GM19438 (cell line): Measurements from ENCODE around the gene RCL1.

Experiments used
- ATAC-seq: cut with Tn5 transposase; IDR thresholded peaks from one replicate; pipeline ENCODE4 v1.9.1; 2021; ENCODE audit warnings: low read depth; ENCODE audit not compliant: unreplicated experiment

RCL1 gene

DNA sequence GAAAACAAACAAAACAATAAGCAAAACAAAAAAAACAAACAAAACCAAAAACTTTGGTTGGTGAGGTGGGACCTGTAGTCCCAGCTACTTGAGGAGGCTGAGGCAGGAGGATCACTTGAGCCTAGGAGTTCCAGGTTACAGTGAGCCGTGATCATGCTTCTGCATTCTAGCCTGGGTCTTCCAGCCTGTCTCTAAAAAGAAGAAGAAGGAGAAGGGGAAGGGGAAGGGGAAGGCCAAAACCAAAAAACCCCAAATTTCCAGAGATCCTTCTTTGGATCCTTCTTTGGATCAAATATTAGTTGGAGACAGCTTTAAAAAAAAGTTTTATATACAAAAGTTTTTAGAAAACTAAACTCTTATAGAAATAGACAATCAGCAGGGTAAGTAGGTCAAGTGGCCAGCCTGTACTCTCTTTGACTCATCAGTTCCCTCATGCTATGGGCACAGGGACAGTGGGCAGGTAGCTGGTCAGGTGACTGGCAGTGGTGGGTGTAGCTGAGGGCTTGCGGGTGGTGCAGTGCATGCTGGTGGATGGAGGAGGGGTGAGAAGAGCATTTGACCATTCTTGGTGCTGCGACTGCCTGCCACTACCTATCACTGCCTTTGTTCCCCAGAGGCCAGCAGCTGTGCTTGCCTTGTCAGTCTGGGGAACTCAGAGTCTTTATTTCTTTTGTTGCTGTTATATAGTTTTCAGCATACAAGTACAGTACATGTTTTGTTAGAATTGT is 12.6 kb downstream of the RCL1 start:
- ATAC-seq = no peak

GRCh38 chr9:4810565-4810964 is 17.8 kb downstream of the RCL1 start:
- no peak for ATAC-seq

GRCh38 chr9:4811824-4812223 is 19.1 kb downstream of the RCL1 start:
- no peak for ATAC-seq

GRCh38 chr9:4812858-4813257 is 20.1 kb downstream of the RCL1 start:
- ATAC-seq = no peak

DNA sequence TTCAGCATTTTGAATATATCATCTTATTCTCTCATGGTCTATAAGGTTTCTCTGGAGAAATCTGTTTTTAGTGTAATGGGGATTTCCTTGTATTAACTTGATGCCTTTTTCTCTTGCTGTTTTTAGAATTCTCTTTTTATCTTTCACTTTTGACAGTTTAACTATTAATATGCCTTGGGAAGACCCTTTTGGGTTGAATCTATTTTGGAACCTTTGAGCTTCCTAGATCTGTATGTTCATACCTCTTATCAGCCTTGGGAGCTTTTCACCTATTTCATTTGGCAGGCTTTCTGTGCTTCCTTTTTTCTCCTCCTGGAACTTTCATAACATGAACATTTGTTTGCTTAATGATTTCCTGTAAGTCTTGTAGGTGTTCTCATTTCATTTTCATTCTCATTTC is 22.2 kb downstream of the RCL1 start:
- peak; percentile 66 for ATAC-seq

- ATAC-seq = no peak
Observed at GRCh38 chr9:4815381-4815956, 22.7 kb downstream of the RCL1 start.

- no peak for ATAC-seq
Observed at GRCh38 chr9:4820168-4820567, 27.4 kb downstream of the RCL1 start.

- no peak for ATAC-seq
Observed at GRCh38 chr9:4821133-4821532, 28.4 kb downstream of the RCL1 start.

- no peak for ATAC-seq
Observed at GRCh38 chr9:4822057-4822456, 29.3 kb downstream of the RCL1 start.

- ATAC-seq = no peak
Observed at GRCh38 chr9:4826417-4827166, 33.8 kb downstream of the RCL1 start.

DNA sequence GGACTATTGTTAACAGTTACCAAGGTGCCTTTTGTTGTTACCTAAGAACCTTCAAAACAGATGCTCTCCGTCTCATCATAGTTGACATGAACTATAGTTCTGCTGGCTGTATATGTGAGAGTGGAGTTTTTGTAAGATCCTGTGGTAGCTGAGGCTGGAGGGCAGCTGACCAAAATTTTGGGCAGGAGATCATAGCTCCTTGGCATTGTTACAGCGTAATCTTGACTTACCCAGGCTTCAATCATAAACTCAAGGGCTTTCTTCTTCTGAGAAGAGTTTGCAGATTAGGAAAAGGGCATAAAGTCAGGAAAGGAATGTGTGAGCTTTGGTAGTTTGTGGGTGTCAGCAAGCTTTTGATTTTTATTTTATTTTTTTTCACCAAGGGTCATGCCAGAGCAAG is 34.5 kb downstream of the RCL1 start:
- ATAC-seq = no peak

DNA sequence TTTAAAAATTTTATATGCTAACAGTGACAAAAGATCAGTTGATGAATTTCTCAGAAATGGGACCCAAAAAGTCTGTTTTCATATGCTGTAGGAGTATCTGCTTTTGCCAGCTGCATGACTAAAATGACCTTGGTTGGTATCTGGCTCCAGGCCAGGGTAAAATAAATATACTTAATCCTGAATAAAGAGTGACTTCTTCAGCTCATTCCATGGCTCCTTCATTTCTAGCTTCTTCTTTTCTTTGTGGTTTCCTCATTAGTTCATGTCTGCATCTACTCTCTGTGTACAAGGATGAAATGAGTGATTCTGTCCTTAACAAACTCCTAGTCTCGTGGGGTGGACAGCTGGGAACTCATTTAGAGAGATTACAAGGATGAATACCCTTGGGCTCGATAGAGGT is 36.0 kb downstream of the RCL1 start:
- no peak for ATAC-seq

DNA sequence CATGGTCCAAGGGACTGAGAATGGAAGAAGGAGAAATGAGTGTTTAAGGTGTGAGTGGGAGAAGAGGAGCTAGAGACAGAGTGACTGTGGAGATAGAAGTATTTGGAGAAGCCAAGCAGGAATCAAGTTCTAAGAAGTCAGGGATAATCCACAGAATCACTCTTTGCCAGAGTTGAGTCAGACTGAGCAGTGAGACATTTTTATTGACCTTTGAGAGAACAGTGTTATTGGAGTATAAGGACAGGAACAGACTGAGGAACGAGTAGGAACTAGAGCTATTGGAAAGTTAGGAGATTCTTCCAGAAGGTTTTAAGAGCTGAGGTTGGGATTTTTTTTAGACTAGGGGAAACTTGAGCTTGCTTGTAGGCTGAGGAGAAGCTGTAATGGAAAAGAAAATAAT is 37.2 kb downstream of the RCL1 start:
- ATAC-seq = no peak

DNA sequence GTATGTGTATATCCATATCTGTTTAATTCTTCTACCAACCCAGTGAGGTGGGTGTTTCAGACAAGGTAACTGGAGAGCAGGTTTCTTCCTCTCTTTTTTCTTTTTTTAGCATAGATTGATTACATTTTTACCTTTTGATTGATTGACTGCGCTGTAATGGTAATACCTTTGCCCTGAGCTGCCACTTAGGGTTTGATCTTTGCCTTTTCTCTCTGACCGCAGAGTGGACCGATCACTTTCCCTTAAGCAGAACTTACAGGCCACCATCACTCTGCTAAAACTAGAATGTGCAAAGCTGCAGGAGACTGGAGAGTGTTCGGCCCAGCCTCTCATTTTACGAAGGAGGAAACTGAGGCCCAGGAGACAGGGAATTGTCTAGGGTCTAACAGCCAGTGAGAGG is 38.0 kb downstream of the RCL1 start:
- ATAC-seq = no peak

- ATAC-seq = no peak
Observed at GRCh38 chr9:4831119-4831518, 38.4 kb downstream of the RCL1 start.

GRCh38 chr9:4831944-4832343 is 39.2 kb downstream of the RCL1 start:
- no peak for ATAC-seq

- no peak for ATAC-seq
Observed at GRCh38 chr9:4832786-4833579, 40.2 kb downstream of the RCL1 start.

GRCh38 chr9:4833781-4834560 is 41.2 kb downstream of the RCL1 start:
- ATAC-seq = no peak

DNA sequence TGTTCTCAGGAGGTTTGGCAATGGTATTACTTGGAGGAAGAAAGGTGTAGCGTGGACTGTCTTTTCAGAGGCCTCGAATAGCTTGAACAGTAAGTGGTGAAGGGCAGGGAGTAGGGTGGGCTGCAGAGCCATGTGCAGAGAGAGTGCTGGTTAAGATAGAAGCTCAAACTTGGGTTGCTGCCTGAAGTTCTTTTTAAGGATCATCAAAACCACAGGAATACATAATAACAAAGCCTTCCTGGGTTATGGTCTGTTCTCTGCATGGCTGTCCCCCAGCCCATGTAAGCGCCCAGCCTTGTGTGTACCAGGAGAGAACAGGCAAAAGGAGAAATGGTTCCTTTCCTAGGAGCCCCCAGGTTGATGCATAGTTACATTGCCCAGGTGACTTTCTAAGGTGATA is 43.9 kb downstream of the RCL1 start:
- no peak for ATAC-seq
